Measurements from ENCODE around the gene GMPPA.

Gene GMPPA

GRCh38 chr2:219470429-219470828, 28.3 kb upstream of the GMPPA start:
- no peak for TF ChIP-seq CTCF (IDR thresholded peaks at IDR 0.05)

- no peak for TF ChIP-seq CTCF (IDR thresholded peaks at IDR 0.05)
Measured at GRCh38 chr2:219471476-219472371, 27.0 kb upstream of the GMPPA start.

GRCh38 chr2:219472629-219473187, 26.0 kb upstream of the GMPPA start:
- TF ChIP-seq CTCF (IDR thresholded peaks at IDR 0.05) = no peak

GRCh38 chr2:219473511-219473910, 25.2 kb upstream of the GMPPA start:
- no peak for TF ChIP-seq CTCF (IDR thresholded peaks at IDR 0.05)

GRCh38 chr2:219474285-219475060, 24.2 kb upstream of the GMPPA start:
- no peak for TF ChIP-seq CTCF (IDR thresholded peaks at IDR 0.05)

GRCh38 chr2:219475278-219475677, 23.4 kb upstream of the GMPPA start:
- TF ChIP-seq CTCF (IDR thresholded peaks at IDR 0.05) = no peak

Data from LNCAP (cell line).